Tibial artery (tissue), 4 donors: ENCODE data around the gene MEX3B.

Experiments used
- DNase-seq, 2 donors: peaks; one replicate each; pipeline ENCODE4 v3.0.0-alpha.2; 2019
- H3K27ac ChIP-seq, 2 donors: fragments of 200-600 bp; sonication (generic) in 1 of 2; 1 replicate in 1 of 2; 2 replicates in 1 of 2; pipeline ENCODE4 v1.5.1; 2018 to 2019; ENCODE audit warnings: mild to moderate bottlenecking in 1 of 2
- H3K27me3 ChIP-seq, 2 donors: fragments of 200-600 bp; sonication (generic) in 1 of 2; one replicate each; pipeline versions ENCODE4 v1.5.1 to v1.6.0; 2016 to 2019
- H3K36me3 ChIP-seq, 3 donors: fragments of 200-600 bp; sonication (generic) in 2 of 3; one replicate each; pipeline ENCODE4 v1.5.1; 2016 to 2019; ENCODE audit warnings: mild to moderate bottlenecking in 2 of 3
- H3K4me1 ChIP-seq, 4 donors: fragments of 200-600 bp; sonication (generic) in 2 of 4; 1 replicate in 3 of 4; 2 replicates in 1 of 4; pipeline ENCODE4 v1.5.1; 2016 to 2019
- H3K4me3 ChIP-seq, 2 donors: fragments of 200-600 bp; sonication (generic) in 1 of 2; 1 replicate in 1 of 2; 2 replicates in 1 of 2; pipeline ENCODE4 v1.5.1; 2018 to 2019; ENCODE audit warnings: mild to moderate bottlenecking in 2 of 2
- H3K9me3 ChIP-seq, 3 donors: fragments of 200-600 bp; sonication (generic) in 1 of 3; one replicate each; pipeline ENCODE4 v1.5.1; 2016 to 2019
- CTCF ChIP-seq, 2 experiments: fragments of 200-600 bp in 1 of 2; fragments of 450-650 bp in 1 of 2; IDR thresholded peaks; one replicate each; pipeline ENCODE4 v1.5.1; 2017 to 2019; ENCODE audit warnings: antibody characterized with exemption in 2 of 2, mild to moderate bottlenecking in 1 of 2, moderate library complexity in 1 of 2
- intact Hi-C: fragments of 100-400 bp; cut with DNase I; formaldehyde crosslinking; loops from one replicate; pipeline ENCODE4 v1.15.0; 2023; ENCODE audit warnings: low total_unique reads

Gene MEX3B

GRCh38 chr15:82081914-82082762 lies 36.3 kb upstream of the MEX3B start:
- Histone ChIP-seq H3K4me3 (no peak overlapping the region), H3K27ac (no peak overlapping the region), H3K36me3 (no peaks in the 10 kb centered on the region), H3K27me3 (peaks cover 0 to 4% of the 10 kb centered on the region in 2 donors), H3K4me1 (no peaks in the 10 kb centered on the region), H3K9me3 (no peaks in the 10 kb centered on the region)
- no peak for DNase-seq
- TF ChIP-seq CTCF (IDR thresholded peaks at IDR 0.05): no peak
- intact Hi-C loops: no loop called here

GRCh38 chr15:82080774-82081173 lies 35.0 kb upstream of the MEX3B start:
- Histone ChIP-seq H3K27me3 (peaks cover 0 to 15% of the 10 kb centered on the region in 2 donors), H3K36me3 (no peaks in the 10 kb centered on the region), H3K4me3 (no peak overlapping the region), H3K9me3 (no peaks in the 10 kb centered on the region), H3K4me1 (no peaks in the 10 kb centered on the region), H3K27ac (no peak overlapping the region)
- DNase-seq: no peak
- intact Hi-C loops: no loop called here
- TF ChIP-seq CTCF (IDR thresholded peaks at IDR 0.05): no peak

GRCh38 chr15:82079736-82080135 lies 33.9 kb upstream of the MEX3B start:
- H3K4me1 ChIP-seq: no peaks in the 10 kb centered on the region
- H3K4me3 ChIP-seq: no peak overlapping the region
- no peaks in the 10 kb centered on the region for H3K36me3 ChIP-seq
- H3K27me3 ChIP-seq: peaks cover 0 to 15% of the 10 kb centered on the region in 2 donors
- no peak for DNase-seq
- no peak overlapping the region for H3K27ac ChIP-seq
- intact Hi-C loops: no loop called here
- no peaks in the 10 kb centered on the region for H3K9me3 ChIP-seq
- TF ChIP-seq CTCF (IDR thresholded peaks at IDR 0.05): no peak

- no peak for TF ChIP-seq CTCF (IDR thresholded peaks at IDR 0.05)
- H3K4me3 ChIP-seq: no peak overlapping the region
- intact Hi-C loops: no loop called here
- no peak overlapping the region for H3K27ac ChIP-seq
- H3K27me3 ChIP-seq: peaks cover 0 to 13% of the 10 kb centered on the region in 2 donors
- H3K4me1 ChIP-seq: no peaks in the 10 kb centered on the region
- no peaks in the 10 kb centered on the region for H3K9me3 ChIP-seq
- no peak for DNase-seq
- H3K36me3 ChIP-seq: no peaks in the 10 kb centered on the region
Observed at GRCh38 chr15:82074610-82075009, 28.8 kb upstream of the MEX3B start.

GRCh38 chr15:82072926-82073537 lies 27.2 kb upstream of the MEX3B start:
- DNase-seq: no peak
- Histone ChIP-seq H3K4me1 (no peaks in the 10 kb centered on the region), H3K4me3 (no peak overlapping the region), H3K27me3 (peaks cover 0 to 13% of the 10 kb centered on the region in 2 donors), H3K9me3 (no peaks in the 10 kb centered on the region), H3K36me3 (no peaks in the 10 kb centered on the region), H3K27ac (no peak overlapping the region)
- intact Hi-C loops: no loop called here
- no peak for TF ChIP-seq CTCF (IDR thresholded peaks at IDR 0.05)
